Omental fat pad (tissue), 4 donors: ENCODE measurements around the gene TMEM218. TPM values are rescaled to one million over a fixed set of nuclear protein-coding genes. Genes with fewer than 3 reads are reported as not detected.

Source experiments
- ATAC-seq: fragments of 150-250 bp; one replicate; pipeline ENCODE4 v1.9.1; 2016; ENCODE audit warnings: mild to moderate bottlenecking, moderate library complexity; ENCODE audit not compliant: low FRiP score
- DNase-seq: peaks from one replicate; pipeline ENCODE4 v3.0.0-alpha.2; 2019; ENCODE audit warnings: low spot score
- CTCF ChIP-seq, 3 donors: fragments of 450-650 bp; IDR thresholded peaks; one replicate each; pipeline ENCODE4 v1.5.1; 2016 to 2017; ENCODE audit warnings: antibody characterized with exemption in 3 of 3, mild to moderate bottlenecking in 3 of 3, moderate library complexity in 2 of 3
- total RNA-seq, 4 donors: library from RNA; depleted of rRNA; stranded (reverse); fragments of >200 nt; gene quantifications; one replicate each; pipeline ENCODE4 v1.1.0, GENCODE V29; 2016

The TMEM218 gene
- total RNA-seq, 4 donors from 2014 or later = 17.0 to 24.4 (median 21.9) TPM

- ATAC-seq (no peak), DNase-seq (no peak)
Measured at GRCh38 chr11:125132596-125132995, 21.2 kb upstream of the TMEM218 start.

DNA sequence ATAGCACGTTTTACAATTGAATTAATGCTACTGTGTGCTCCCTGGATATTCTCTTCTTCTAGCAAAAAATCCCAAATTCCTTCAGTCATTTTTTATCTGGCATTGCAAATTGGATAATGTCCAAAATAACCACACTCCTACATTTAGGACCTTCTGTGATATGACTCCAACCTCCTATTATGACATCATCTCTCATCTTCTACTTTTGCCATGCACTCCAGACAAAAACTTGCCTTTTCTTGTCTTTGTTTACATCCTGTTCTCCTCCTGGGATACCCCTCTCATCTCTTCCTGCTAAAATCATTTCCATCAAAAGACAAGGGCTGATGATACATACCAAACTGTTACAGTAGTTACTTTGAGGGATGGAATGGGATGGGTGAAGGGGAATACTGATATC lies 20.6 kb upstream of the TMEM218 start:
- DNase-seq (no peak), ATAC-seq (no peak)
- TF ChIP-seq CTCF (IDR thresholded peaks at IDR 0.05) = no peak

More at GRCh38 chr11:125132596-125132995, 21.2 kb upstream of the TMEM218 start:
- no peak for TF ChIP-seq CTCF (IDR thresholded peaks at IDR 0.05)

- ATAC-seq (no peak), DNase-seq (no peak)
- TF ChIP-seq CTCF (IDR thresholded peaks at IDR 0.05) = no peak
Measured at GRCh38 chr11:125129316-125129993, 18.0 kb upstream of the TMEM218 start.

DNA sequence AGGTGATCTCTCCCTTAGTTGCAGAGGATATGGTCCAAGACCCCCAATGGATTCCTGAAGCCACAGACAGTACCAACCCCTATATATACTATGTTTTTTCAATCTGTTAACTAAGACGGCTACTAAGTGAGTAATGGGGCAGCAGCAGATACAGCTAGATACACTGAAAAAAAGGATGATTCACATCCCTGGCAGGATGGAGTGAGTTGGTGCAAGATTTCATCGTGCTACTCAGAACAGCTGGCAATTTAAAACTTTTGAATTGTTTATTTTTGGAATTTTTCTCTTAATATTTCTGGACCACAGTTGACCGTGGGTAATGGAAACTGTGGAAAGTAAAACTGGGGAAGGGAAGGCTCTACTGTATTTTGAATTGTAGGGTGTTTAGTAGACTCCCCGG lies 17.0 kb upstream of the TMEM218 start:
- no peak for DNase-seq
- no peak for TF ChIP-seq CTCF (IDR thresholded peaks at IDR 0.05)
- no peak for ATAC-seq

DNA sequence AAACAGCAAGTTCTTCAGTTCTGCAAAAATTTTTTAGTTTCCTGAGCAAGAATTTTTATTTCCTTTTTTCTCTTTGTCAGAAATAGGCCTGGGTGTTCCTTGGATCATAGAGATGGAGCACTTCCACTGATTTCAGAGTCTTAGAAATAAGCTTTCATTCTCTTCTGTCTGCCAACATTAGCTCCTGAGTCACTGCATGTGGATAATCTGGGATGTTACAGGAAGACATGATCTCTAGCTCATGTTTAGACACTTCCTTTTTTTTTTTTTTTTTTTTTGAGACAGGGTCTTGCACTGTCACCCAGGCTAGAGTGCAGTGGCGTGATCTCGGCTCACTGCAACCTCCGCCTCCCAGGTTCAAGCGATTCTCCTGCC lies 13.2 kb upstream of the TMEM218 start:
- DNase-seq (no peak), ATAC-seq (no peak)
- no peak for TF ChIP-seq CTCF (IDR thresholded peaks at IDR 0.05)

DNA sequence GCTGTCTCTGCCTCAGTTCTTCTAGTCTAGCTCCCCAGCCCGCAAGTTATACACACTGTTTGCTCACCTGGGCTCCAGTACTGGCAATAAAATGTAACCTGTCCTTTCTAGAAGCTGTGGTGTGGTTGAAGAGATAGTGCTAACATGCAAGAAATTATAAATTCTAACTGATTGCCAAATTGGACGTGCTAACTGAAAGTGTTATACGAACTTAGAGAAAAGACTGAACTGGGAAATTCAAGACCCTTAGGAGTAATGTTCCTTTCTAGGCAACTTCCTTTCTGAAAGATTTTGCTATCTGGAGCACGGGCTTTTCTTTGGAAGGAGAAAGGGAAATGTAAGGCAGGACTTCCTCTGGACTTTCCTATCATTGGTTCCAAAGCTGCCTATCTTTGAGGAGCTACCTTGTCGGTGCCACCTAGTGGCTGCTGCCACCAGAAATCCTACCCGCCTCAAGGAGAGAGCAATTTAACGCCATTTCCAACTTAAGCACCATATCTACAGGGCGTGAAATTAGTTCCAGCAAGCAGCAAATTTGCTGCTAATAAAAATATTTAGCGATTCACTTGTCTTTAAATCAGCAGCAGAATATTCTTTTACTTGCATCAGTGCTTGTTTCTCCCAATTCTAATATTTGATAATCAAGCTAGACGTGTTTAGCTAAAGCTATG lies 12.7 kb upstream of the TMEM218 start:
- no peak for TF ChIP-seq CTCF (IDR thresholded peaks at IDR 0.05)
- DNase-seq = no peak
- no peak for ATAC-seq
